SK-N-SH treated with all-trans-retinoic acid at 6 μM for 48 hours (cell line): ENCODE results near the gene PSME3.

ENCODE experiments used
- ATAC-seq: fragments of 200-7000 bp; cut with Tn5 transposase; 3 replicates; pipeline ENCODE4 v1.9.1; 2020; ENCODE audit warnings: mild to moderate bottlenecking, moderate library complexity
- ARNTL ChIP-seq: fragments of 450-650 bp; formaldehyde crosslinking; IDR thresholded peaks from 2 replicates; pipeline ENCODE4 v1.5.0; 2020; ENCODE audit warnings: low read depth, mild to moderate bottlenecking, moderate library complexity, borderline replicate concordance
- BACH2 ChIP-seq: fragments of 250-450 bp; sonication (Bioruptor Pico); IDR thresholded peaks from 2 replicates; pipeline ENCODE4 v1.9.0; 2021; ENCODE audit warnings: mild to moderate bottlenecking, borderline replicate concordance
- GLIS3 ChIP-seq: fragments of 250-450 bp; sonication (Bioruptor Pico); IDR thresholded peaks from 2 replicates; pipeline ENCODE4 v1.5.0; 2020; ENCODE audit warnings: mild to moderate bottlenecking, moderate library complexity
- ISL1 ChIP-seq: fragments of 250-450 bp; sonication (Bioruptor Pico); IDR thresholded peaks from 2 replicates; pipeline ENCODE4 v2.1.2; 2022; ENCODE audit warnings: mild to moderate bottlenecking, moderate library complexity
- OSR1 ChIP-seq: fragments of 250-450 bp; sonication (Bioruptor Pico); IDR thresholded peaks from 2 replicates; pipeline ENCODE4 v1.8.0; 2022; ENCODE audit warnings: moderate library complexity, mild to moderate bottlenecking, inconsistent platforms
- PPARA ChIP-seq: fragments of 250-450 bp; sonication (Bioruptor Pico); IDR thresholded peaks from 2 replicates; pipeline ENCODE4 v1.5.0; 2020; ENCODE audit warnings: mild to moderate bottlenecking, borderline replicate concordance
- TCF4 ChIP-seq: fragments of 250-450 bp; sonication (Bioruptor Pico); IDR thresholded peaks from 2 replicates; pipeline ENCODE4 v1.8.0; 2021; ENCODE audit warnings: mild to moderate bottlenecking, moderate library complexity, borderline replicate concordance
- TSHZ2 ChIP-seq: fragments of 250-450 bp; sonication (Bioruptor Pico); IDR thresholded peaks from 2 replicates; pipeline ENCODE4 v1.5.0; 2020; ENCODE audit warnings: mild to moderate bottlenecking, moderate library complexity
- ZC3H10 ChIP-seq: fragments of 250-450 bp; sonication (Bioruptor Pico); IDR thresholded peaks from 2 replicates; pipeline ENCODE4 v1.5.1; 2021; ENCODE audit warnings: mild to moderate bottlenecking, moderate library complexity
- ZFP3 ChIP-seq: fragments of 250-450 bp; sonication (Bioruptor Pico); IDR thresholded peaks from 2 replicates; pipeline ENCODE4 v1.5.0; 2020; ENCODE audit warnings: mild to moderate bottlenecking, moderate library complexity
- ZFP30 ChIP-seq: fragments of 450-650 bp; formaldehyde crosslinking; IDR thresholded peaks from 2 replicates; pipeline ENCODE4 v1.5.0; 2022; ENCODE audit warnings: mild to moderate bottlenecking, moderate library complexity
- ZNF565 ChIP-seq: fragments of 450-650 bp; formaldehyde crosslinking; conservative IDR thresholded peaks from 2 replicates; pipeline ENCODE4 v1.5.0; 2020; ENCODE audit warnings: low read depth, mild to moderate bottlenecking, moderate library complexity
- ZNF8 ChIP-seq: fragments of 450-650 bp; formaldehyde crosslinking; IDR thresholded peaks from 2 replicates; pipeline ENCODE4 v1.5.0; 2020; ENCODE audit warnings: mild to moderate bottlenecking, moderate library complexity
- TF ChIP-seq, protein P1 (sequence below): fragments of 250-450 bp; sonication (Bioruptor Pico); IDR thresholded peaks from 2 replicates; pipeline ENCODE4 v1.8.0; 2020; ENCODE audit warnings: mild to moderate bottlenecking, moderate library complexity, borderline replicate concordance
- TF ChIP-seq, protein P2 (sequence below): fragments of 250-450 bp; sonication (Bioruptor Pico); IDR thresholded peaks from 2 replicates; pipeline ENCODE4 v1.8.0; 2021; ENCODE audit warnings: low read depth, mild to moderate bottlenecking, moderate library complexity, borderline replicate concordance
- TF ChIP-seq, protein P3 (sequence below): fragments of 250-450 bp; sonication (Bioruptor Pico); IDR thresholded peaks from 2 replicates; pipeline ENCODE4 v1.5.1; 2020; ENCODE audit warnings: low read depth, mild to moderate bottlenecking, moderate library complexity
- TF ChIP-seq, protein P4 (sequence below): fragments of 250-450 bp; sonication (Bioruptor Pico); IDR thresholded peaks from 2 replicates; pipeline ENCODE4 v1.5.1; 2021; ENCODE audit warnings: mild to moderate bottlenecking, moderate library complexity

Gene PSME3

GRCh38 chr17:42797067-42798007 lies 35.9 kb upstream of the PSME3 start:
- no peak for TF ChIP-seq ZNF8 (CRISPR knock-in tag)
- no peak for ATAC-seq

DNA sequence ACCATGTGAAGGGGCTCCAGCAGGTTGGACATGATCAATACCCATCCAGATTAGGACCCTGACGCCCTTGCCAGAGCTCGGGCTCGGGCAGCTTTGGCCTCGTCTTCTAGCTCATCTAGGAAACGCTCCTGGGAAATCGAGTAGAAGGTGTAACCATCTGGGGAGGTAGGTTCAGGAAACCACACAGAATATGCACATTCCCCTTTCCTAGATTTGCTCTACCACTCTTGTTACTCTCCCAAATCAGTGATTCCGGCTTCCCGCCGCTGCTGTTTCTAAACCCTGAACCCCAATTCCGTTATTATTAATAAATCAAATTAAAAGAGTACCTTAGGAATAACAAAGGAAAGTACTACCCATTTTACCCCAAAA lies 35.2 kb upstream of the PSME3 start:
- ATAC-seq: no peak
- TF ChIP-seq TSHZ2 (no peak), ARNTL (CRISPR knock-in tag) (no peak), ZC3H10 (no peak), TCF4 (no peak), ZFP30 (CRISPR knock-in tag) (no peak), ZNF565 (no peak), PPARA (CRISPR knock-in tag) (no peak), GLIS3 (no peak)
- TF ChIP-seq, protein P1, sequence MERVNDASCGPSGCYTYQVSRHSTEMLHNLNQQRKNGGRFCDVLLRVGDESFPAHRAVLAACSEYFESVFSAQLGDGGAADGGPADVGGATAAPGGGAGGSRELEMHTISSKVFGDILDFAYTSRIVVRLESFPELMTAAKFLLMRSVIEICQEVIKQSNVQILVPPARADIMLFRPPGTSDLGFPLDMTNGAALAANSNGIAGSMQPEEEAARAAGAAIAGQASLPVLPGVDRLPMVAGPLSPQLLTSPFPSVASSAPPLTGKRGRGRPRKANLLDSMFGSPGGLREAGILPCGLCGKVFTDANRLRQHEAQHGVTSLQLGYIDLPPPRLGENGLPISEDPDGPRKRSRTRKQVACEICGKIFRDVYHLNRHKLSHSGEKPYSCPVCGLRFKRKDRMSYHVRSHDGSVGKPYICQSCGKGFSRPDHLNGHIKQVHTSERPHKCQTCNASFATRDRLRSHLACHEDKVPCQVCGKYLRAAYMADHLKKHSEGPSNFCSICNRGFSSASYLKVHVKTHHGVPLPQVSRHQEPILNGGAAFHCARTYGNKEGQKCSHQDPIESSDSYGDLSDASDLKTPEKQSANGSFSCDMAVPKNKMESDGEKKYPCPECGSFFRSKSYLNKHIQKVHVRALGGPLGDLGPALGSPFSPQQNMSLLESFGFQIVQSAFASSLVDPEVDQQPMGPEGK (CRISPR knock-in tag): no peak
- TF ChIP-seq, protein P2, sequence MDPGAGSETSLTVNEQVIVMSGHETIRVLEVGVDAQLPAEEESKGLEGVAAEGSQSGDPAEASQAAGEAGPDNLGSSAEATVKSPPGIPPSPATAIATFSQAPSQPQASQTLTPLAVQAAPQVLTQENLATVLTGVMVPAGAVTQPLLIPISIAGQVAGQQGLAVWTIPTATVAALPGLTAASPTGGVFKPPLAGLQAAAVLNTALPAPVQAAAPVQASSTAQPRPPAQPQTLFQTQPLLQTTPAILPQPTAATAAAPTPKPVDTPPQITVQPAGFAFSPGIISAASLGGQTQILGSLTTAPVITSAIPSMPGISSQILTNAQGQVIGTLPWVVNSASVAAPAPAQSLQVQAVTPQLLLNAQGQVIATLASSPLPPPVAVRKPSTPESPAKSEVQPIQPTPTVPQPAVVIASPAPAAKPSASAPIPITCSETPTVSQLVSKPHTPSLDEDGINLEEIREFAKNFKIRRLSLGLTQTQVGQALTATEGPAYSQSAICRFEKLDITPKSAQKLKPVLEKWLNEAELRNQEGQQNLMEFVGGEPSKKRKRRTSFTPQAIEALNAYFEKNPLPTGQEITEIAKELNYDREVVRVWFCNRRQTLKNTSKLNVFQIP (CRISPR knock-in tag): no peak

- TF ChIP-seq ZFP3 (CRISPR knock-in tag): no peak
- TF ChIP-seq, protein P2 (CRISPR knock-in tag): 0 out of 2 replicates have a peak, but pooled peaks have one; percentile 9
- peak; percentile 99 for ATAC-seq
Measured at GRCh38 chr17:42798383-42799380, 34.5 kb upstream of the PSME3 start, which contains the start of the genes CNTD1 and COA3. Gene CNTD1, plus strand, starts transcription at chr17:42798861. Its CDS starts 207 bp downstream, at chr17:42799068. Gene COA3, minus strand, starts transcription at chr17:42798704. Its CDS starts 23 bp downstream, at chr17:42798681.

- no peak for ATAC-seq
- TF ChIP-seq, protein P3, sequence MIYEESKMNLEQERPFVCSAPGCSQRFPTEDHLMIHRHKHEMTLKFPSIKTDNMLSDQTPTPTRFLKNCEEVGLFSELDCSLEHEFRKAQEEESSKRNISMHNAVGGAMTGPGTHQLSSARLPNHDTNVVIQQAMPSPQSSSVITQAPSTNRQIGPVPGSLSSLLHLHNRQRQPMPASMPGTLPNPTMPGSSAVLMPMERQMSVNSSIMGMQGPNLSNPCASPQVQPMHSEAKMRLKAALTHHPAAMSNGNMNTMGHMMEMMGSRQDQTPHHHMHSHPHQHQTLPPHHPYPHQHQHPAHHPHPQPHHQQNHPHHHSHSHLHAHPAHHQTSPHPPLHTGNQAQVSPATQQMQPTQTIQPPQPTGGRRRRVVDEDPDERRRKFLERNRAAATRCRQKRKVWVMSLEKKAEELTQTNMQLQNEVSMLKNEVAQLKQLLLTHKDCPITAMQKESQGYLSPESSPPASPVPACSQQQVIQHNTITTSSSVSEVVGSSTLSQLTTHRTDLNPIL: no peak
- no peak for TF ChIP-seq ISL1 (CRISPR knock-in tag)
- TF ChIP-seq ARNTL (CRISPR knock-in tag): no peak
- TF ChIP-seq PPARA (CRISPR knock-in tag): no peak
- TF ChIP-seq, protein P1 (CRISPR knock-in tag): no peak
- TF ChIP-seq, protein P4, sequence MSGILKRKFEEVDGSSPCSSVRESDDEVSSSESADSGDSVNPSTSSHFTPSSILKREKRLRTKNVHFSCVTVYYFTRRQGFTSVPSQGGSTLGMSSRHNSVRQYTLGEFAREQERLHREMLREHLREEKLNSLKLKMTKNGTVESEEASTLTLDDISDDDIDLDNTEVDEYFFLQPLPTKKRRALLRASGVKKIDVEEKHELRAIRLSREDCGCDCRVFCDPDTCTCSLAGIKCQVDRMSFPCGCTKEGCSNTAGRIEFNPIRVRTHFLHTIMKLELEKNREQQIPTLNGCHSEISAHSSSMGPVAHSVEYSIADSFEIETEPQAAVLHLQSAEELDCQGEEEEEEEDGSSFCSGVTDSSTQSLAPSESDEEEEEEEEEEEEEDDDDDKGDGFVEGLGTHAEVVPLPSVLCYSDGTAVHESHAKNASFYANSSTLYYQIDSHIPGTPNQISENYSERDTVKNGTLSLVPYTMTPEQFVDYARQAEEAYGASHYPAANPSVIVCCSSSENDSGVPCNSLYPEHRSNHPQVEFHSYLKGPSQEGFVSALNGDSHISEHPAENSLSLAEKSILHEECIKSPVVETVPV (CRISPR knock-in tag): no peak
- TF ChIP-seq TCF4: no peak
- no peak for TF ChIP-seq BACH2
- TF ChIP-seq ZFP3 (CRISPR knock-in tag): no peak
- no peak for TF ChIP-seq ZC3H10
- no peak for TF ChIP-seq OSR1 (CRISPR knock-in tag)
Measured at GRCh38 chr17:42803074-42803883, 29.9 kb upstream of the PSME3 start.
